NCI-H774 (cell line): ENCODE measurements around the gene FGF10.

Experiments used
- DNase-seq: peaks from one replicate; lab custom pipeline; 2025; lab: John Stamatoyannopoulos, UW

Gene FGF10

GRCh38 chr5:44356231-44356630 lies 33.0 kb downstream of the FGF10 start:
- DNase-seq = no peak

DNA sequence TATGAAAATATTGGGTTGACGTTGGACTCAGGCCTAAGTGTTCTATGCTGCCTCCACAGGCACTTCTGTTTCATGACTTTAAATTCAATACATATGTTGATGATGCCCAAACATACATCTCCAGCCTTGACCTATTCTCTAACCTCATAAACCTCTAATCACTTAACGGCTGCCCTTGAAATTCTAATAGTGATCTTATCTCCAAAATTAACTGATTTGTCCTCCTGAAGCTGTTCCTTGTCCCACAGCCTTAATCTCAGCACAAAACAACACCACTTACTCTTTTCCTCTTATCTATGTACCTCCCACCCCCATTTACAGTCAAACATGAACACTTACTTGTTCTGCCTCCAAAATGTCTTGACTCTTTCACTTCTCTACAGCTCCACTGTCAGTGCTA lies 43.3 kb downstream of the FGF10 start:
- DNase-seq = no peak

DNA sequence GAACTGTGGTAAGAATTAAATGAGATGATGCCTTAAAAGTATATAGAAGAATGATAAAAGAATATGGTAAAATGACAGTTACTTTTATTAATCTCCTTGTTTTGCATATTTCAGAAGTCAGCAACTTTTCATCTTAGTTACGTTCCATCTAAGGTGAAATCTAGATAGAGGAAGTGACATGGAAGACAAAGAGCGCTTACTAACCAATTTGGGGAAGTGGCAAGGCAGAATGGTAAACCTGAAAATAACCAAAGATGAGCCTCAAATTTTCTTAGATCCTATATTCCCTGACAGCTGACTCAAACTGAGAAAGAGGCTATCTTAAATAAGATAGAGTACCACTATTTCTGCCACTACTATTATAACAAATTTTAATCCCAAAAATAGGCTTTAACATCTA lies 52.5 kb downstream of the FGF10 start:
- no peak for DNase-seq

DNA sequence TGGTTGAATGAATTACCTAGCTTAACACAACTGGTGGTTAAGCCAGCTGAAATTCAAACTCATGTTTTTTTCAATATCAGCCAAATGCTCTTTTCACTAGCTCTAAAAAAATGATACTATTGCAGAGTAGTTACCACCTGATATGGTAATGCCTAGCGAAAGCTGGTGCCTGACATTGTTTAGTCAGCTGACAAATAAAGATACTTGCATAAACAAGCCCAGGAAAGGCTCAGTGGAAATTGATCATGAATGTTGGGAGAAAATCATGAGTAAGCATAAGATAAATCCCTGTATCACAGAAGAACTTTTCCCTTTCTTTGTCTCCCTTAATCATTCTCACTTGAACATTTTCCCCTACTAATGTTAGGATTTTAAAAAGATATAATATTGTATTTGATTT lies 54.6 kb downstream of the FGF10 start:
- no peak for DNase-seq

DNA sequence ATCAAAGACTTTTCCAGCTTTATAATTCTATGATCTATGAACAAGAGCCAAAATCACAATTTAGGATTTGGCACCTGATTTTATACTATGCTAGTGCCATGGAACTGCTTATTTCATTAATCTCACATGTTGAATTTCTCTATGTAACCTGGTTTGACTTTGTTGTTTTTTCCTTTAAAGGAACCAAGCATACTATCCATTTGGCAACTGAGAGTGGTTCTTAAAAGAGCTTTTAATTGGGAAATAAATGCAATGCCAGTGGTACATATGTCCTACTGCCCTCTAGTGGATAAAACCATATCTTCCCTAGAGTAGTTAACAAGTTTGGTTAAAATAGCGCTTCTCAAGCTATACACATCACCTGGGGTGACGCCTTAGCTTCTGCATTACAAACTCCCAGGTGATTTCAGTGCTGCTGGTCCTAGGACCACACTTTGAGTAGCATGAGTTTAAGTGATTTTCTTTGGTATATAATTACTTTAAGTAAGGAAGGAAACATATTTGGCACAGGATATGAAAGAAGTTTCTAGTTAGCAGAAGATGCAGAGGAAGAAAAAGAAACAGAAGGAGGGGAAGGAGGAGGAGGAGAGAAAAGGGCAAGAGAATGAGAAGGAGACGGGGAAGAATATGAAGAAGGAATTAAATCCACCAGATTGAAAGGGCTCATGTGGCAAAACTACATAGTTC lies 56.8 kb downstream of the FGF10 start:
- no peak for DNase-seq

DNA sequence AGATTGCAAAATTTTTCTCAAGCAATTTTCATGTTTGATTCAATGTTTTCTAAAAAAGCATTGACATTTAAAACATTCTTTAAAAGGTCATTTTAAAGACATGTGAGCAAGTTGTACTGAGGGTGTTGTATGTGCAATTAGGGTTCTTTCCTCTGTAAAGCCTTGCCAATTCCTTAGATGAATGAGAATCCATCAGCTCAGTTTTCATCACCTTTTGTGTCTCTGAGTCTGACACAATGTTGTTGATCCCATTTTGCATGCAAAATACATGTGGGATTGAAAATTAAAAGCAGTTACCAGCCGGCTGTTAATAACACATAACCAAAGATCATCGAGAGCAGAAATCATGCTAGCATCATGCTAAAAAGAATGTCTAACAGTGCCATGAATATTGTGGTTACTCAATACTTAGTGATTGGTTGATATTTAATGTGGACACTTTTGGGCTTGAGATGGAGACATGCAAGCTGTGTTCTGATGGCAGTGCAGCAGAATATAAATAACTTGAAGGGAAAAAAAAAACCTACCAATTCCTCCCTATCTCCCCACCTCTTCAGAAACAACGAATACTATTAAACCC lies 57.7 kb downstream of the FGF10 start:
- no peak for DNase-seq

DNA sequence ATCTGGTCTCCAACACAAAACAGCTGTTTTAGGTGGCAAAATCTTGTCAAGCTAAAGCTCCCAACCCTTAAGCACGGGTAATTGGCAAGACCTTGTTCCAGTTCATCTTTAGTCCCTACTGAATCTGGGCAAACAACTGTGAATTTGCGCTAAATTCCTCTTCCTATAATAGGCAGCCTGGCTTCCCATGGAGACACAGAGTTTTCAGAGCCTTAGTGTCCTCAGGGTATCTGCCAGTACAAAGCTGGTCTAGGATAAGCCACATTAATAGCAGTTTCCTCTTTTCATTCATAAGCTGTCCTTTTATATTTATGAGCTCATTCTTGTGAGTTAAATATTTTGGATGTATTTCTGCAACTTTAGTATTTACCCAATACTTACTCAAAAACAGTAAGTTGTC lies 59.5 kb downstream of the FGF10 start:
- no peak for DNase-seq

DNA sequence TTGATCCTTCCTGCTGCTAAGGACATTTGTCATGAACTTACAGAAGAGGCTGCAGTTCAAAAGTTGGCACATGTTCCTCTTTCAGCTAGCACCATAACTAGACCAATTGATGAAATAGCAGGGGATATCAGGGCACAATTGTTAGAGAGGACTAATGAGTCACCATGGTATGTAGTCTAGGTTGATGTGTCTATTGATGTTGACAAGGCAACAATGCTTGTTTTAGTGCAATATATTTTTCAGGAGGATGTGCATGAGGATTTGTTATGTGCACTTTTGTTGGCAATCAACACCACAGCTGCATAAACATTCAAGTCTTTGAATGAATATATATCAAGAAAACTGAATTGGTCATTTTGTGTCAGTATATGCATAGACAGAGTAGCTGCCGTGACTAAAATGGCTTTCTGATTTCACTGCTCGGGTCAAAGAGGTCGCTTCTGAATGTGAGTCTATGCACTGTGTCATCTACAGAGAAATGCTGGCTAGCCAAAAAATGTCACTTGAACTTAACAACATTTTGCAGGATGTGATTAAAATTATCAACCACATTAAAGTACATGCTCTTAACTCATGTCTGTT lies 68.0 kb downstream of the FGF10 start:
- DNase-seq = no peak

DNA sequence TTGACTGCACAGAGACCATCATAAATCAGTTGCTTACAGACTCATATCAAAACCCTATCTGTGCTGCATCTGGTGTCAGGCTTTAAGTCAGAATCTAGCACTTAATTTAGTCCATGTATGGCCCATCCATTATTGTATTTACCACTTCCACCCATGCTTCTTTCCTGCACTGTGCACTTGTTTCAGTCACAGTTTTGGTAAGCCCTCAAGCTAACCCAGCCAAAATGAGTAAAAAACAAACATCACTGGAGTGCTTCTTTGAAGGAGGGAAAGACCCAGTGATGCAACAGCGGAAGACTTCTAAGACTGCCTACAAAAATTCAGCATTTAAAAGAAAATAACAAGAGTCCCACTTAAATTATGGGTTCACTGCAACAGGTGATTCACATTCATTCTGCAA lies 69.0 kb downstream of the FGF10 start:
- DNase-seq = no peak

DNA sequence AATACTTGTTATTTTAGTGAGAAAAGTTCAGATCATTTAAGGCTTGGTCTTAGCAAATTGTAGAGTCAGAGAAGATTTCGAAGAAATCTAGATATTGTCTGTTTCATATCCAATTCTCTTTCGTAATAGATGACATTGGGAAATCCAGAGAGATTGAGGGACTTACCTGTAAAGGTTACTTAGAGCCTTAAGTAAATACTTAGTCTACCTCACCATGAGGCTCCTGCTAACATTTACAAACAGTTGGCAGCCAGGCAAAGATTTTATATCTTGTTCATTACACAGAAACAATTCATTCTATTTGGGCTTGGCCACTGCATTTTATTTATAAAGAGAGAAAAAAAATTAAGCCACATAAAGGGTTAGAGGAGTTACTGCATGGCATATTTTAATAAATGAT lies 70.3 kb downstream of the FGF10 start:
- no peak for DNase-seq

- no peak for DNase-seq
These were observed 76.8 kb downstream of the FGF10 start for GRCh38 chr5:44312374-44312773.

- DNase-seq = no peak
These were observed 88.7 kb downstream of the FGF10 start for GRCh38 chr5:44300551-44300950.

- DNase-seq = no peak
These were observed 89.8 kb downstream of the FGF10 start for GRCh38 chr5:44299394-44299793.

DNA sequence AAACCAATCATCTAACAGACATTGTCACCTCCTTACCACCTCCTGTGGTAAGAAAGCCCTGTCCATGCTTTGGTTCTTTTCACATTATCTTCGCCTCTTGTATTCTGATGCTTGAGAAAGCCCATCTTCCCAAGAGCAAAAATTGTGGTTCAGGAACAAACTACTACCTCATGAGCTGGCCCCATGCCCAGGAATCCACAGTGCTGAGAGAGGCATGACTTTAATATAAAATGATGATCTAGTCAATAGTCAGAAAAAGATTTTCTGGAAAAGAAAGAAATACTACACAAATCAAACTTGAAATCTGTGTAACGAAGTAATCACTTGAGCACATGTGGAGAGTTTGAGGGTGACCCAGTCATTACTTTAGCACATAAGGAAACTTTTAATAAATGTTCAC lies 94.7 kb downstream of the FGF10 start:
- no peak for DNase-seq

GRCh38 chr5:44292736-44293135 lies 96.5 kb downstream of the FGF10 start:
- no peak for DNase-seq

DNA sequence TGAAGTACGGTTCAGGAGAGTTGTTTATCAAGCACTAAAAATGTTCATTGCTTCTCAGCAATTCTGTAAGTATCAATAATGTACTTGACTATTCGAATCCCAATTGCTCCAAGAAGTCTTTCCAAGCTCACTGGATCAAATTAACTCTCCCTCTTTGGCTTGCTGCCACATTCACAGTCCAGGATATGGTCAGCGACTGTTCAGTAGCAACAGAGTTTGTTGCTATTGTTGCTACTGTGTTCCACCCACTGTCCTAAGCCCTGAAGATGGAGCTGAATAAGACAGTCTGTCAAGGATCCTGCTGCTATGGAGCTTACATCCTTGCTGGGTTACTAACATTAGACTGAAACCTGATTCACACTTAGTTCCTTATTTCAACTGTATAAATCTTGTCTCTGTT lies 110.8 kb downstream of the FGF10 start:
- no peak for DNase-seq

GRCh38 chr5:44275908-44276307 lies 113.3 kb downstream of the FGF10 start:
- no peak for DNase-seq

DNA sequence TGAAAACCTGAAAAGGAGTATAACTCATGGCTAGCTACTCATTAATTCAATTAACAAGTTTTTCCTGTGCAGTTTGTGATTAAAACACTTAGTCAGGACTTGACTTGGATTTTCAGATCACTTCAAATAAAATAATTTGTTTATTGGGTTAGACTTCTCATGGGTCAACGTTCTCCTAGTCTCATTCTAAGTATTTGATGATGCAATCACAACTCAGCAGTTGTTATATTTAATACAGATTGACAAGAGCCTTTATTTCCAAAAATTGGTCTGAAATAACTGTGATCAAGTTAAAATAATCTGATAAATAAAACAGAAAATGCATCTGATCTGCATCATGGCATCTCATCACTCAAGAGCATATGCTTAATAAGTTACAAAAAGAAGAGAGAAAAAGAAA lies 113.9 kb downstream of the FGF10 start:
- DNase-seq = no peak

- no peak for DNase-seq
These were observed 121.3 kb downstream of the FGF10 start for GRCh38 chr5:44267909-44268308.

DNA sequence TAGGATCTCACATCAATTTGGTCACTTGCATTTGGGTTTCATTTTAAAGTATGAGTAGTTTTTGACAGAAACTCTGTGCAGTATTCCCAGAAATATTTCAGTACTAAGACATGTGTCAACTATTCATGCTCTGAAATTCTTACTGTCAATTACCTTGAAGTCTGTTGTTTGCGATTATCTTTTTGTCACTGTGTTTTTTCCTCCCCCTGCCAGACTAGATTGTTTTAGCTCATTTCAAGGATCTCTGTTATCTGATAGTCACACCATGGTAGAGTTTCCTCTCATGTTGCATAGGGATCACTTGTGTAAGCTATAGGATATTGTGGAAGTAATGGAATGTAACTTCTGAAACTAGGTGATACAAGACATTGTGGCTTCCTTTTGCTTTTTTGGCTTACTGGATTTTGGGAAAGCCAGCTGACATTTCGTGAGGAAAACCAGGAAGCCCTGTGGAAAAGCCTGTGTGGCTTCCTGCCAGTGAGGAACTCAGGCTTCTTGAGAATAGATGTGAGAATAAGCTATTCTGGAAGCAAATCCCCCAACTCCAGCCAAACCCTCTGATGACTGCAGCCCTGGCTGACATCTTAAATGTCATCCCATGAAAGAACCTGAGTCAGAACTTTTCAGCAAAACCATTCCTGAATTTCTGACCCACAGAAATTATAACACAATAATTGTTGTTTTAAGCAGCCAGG lies 122.2 kb downstream of the FGF10 start:
- DNase-seq = no peak

- DNase-seq = no peak
These were observed 123.5 kb downstream of the FGF10 start for GRCh38 chr5:44265713-44266112.

- DNase-seq = no peak
These were observed 128.4 kb downstream of the FGF10 start for GRCh38 chr5:44260793-44261192.

- DNase-seq = no peak
These were observed 131.4 kb downstream of the FGF10 start for GRCh38 chr5:44257653-44258365.
